Ectodermal cell (in vitro differentiated cells): ENCODE measurements around the gene KLK11.

ENCODE experiments used
- H3K27ac ChIP-seq: 2 replicates; pipeline ENCODE4 v1.7.0; 2013; ENCODE audit warnings: mild to moderate bottlenecking, low read depth, low read length; ENCODE audit not compliant: insufficient read depth, poor library complexity, severe bottlenecking
- H3K27me3 ChIP-seq: 2 replicates; pipeline ENCODE4 v1.7.0; 2013; ENCODE audit warnings: mild to moderate bottlenecking, low read length; ENCODE audit not compliant: insufficient read depth, control insufficient read depth, poor library complexity, severe bottlenecking
- H3K36me3 ChIP-seq: one replicate; pipeline ENCODE4 v1.7.0; 2013; ENCODE audit warnings: low read length; ENCODE audit not compliant: control insufficient read depth, insufficient read depth
- H3K4me1 ChIP-seq: one replicate; pipeline ENCODE4 v1.7.0; 2013; ENCODE audit warnings: low read length; ENCODE audit not compliant: control insufficient read depth, insufficient read depth
- H3K4me3 ChIP-seq: 2 replicates; pipeline ENCODE4 v1.7.0; 2013; ENCODE audit warnings: low read depth, low read length, control low read depth; ENCODE audit not compliant: insufficient read depth
- H3K9me3 ChIP-seq: 2 replicates; pipeline ENCODE4 v1.7.0; 2013; ENCODE audit warnings: mild to moderate bottlenecking, low read length, moderate library complexity; ENCODE audit not compliant: control insufficient read depth
- WGBS, 2 experiments: methylation state at CpG; one replicate each; pipeline ENCODE4 v1.1.7; 2013; ENCODE audit warnings: missing lambda C conversion rate in 2 of 2; 5-methylcytosine and 5-hydroxymethylcytosine counted together

KLK11 gene

DNA sequence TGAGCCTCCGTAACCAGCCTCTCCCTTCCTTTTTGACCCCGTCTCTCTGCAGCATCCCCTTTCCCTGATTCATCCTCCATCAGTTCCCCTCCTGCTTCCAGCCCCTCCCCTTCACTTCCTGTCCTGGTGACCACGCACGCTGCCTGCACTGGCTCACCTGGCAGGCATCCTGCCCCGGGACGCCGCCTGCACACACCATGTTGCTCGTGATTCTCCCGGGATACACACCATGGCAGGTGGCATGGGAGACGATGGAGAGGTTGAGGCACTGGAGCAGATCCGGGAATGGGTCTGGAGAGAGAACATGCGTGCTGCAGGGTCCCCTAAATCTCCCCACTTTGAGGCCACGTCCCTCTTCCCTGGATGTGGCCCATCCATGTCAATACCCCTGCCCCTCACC, 4.2 kb upstream of the KLK11 start:
- Histone ChIP-seq H3K4me1 (peaks cover 21% of the 10 kb centered on the region), H3K27me3 (no peaks in the 10 kb centered on the region), H3K4me3 (no peak overlapping the region), H3K27ac (no peak overlapping the region), H3K9me3 (no peaks in the 10 kb centered on the region), H3K36me3 (no peaks in the 10 kb centered on the region)
- WGBS, 2 experiments: 90 to 92% methylated on average over 13 of the region's 13 CpGs

GRCh38 chr19:51029718-51030117, 3.3 kb upstream of the KLK11 start:
- WGBS, 2 experiments: 93% methylated on average over 2 of the region's 2 CpGs
- Histone ChIP-seq H3K4me3 (no peak overlapping the region), H3K4me1 (peaks cover 25% of the 10 kb centered on the region), H3K36me3 (no peaks in the 10 kb centered on the region), H3K27ac (no peak overlapping the region), H3K27me3 (no peaks in the 10 kb centered on the region), H3K9me3 (no peaks in the 10 kb centered on the region)

DNA sequence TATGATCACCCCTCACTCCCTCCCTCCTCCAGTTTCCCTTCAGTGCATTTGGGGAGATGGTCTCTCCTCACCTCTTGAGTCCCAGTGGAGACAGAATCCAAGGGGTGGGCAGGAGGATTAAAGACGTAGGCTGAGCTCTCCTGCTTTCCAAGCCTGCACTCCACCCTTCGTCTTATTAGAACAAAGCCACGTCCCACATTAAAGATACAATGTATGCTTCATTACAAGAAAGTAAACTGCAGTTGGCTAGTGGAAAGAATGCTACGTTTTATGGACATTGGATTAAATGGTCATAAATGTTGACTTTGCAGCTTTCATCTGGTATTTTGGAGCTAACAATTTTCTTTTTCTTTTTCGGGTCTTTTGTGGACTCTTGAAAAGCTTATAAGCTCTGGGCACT, 1.5 kb upstream of the KLK11 start:
- H3K9me3 ChIP-seq: no peaks in the 10 kb centered on the region
- H3K27me3 ChIP-seq: no peaks in the 10 kb centered on the region
- WGBS, 2 experiments: 78 to 81% methylated on average over 4 to 5 of the region's 5 CpGs
- no peak overlapping the region for H3K4me3 ChIP-seq
- H3K27ac ChIP-seq: no peak overlapping the region
- H3K4me1 ChIP-seq: peaks cover 25% of the 10 kb centered on the region
- no peaks in the 10 kb centered on the region for H3K36me3 ChIP-seq

GRCh38 chr19:51027126-51027806, 850 bp upstream of the KLK11 start:
- 77 to 84% methylated on average over 14 of the region's 14 CpGs for WGBS, 2 experiments
- peaks cover 25% of the 10 kb centered on the region for H3K4me1 ChIP-seq
- H3K36me3 ChIP-seq: no peaks in the 10 kb centered on the region
- H3K9me3 ChIP-seq: no peaks in the 10 kb centered on the region
- no peak overlapping the region for H3K27ac ChIP-seq
- H3K27me3 ChIP-seq: no peaks in the 10 kb centered on the region
- H3K4me3 ChIP-seq: no peak overlapping the region

- H3K36me3 ChIP-seq: no peaks in the 10 kb centered on the region
- WGBS, 2 experiments: 84 to 87% methylated on average over 18 of the region's 18 CpGs
- H3K4me1 ChIP-seq: peaks cover 25% of the 10 kb centered on the region
- H3K27ac ChIP-seq: no peak overlapping the region
- H3K27me3 ChIP-seq: no peaks in the 10 kb centered on the region
- H3K9me3 ChIP-seq: no peaks in the 10 kb centered on the region
- H3K4me3 ChIP-seq: no peak overlapping the region
These were observed 435 bp downstream of the KLK11 start for GRCh38 chr19:51025809-51026553.

DNA sequence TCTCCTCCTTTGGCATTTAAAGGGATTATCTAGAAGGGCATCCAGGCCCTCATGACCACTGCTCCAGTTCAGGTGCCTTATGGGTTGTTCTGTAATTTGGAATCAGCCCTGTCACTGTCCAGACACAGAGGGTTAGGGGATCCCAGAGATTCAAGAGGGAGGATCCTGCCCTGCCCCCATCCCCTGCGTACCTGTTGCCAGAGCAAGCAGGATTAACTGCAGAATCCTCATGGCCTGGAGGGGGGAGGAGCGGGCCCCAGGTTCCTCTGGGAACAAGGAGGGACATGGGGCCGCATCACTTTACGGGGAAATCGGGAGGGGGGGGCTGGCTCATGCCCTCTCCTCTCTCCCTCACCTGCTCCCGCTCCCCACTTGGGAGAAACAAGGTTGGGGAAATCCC, 1.0 kb downstream of the KLK11 start:
- no peaks in the 10 kb centered on the region for H3K36me3 ChIP-seq
- no peaks in the 10 kb centered on the region for H3K9me3 ChIP-seq
- no peak overlapping the region for H3K27ac ChIP-seq
- WGBS, 2 experiments: 85 to 87% methylated on average over 5 to 6 of the region's 6 CpGs
- peaks cover 6% of the 10 kb centered on the region for H3K27me3 ChIP-seq
- peaks cover 25% of the 10 kb centered on the region for H3K4me1 ChIP-seq
- no peak overlapping the region for H3K4me3 ChIP-seq

DNA sequence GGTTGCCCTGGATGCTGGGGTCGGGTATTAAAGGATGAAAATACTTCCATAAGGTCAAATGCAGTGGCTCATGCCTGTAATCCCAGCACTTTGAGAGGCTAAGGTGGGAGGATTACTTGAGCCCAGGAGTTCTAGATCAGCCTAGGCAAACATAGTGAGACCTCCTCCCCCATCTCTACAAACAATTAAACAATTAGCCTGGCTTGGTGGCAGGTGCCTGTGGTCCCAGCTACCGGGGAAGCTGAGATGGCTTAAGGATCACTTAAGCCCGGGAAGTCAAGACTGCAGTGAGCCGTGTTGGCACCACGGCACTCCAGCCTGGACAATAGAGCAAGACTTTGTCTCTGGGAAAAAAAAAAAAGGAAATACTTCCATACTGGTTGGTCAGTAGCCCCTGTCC, 1.5 kb downstream of the KLK11 start:
- 77 to 81% methylated on average over 5 of the region's 5 CpGs for WGBS, 2 experiments

DNA sequence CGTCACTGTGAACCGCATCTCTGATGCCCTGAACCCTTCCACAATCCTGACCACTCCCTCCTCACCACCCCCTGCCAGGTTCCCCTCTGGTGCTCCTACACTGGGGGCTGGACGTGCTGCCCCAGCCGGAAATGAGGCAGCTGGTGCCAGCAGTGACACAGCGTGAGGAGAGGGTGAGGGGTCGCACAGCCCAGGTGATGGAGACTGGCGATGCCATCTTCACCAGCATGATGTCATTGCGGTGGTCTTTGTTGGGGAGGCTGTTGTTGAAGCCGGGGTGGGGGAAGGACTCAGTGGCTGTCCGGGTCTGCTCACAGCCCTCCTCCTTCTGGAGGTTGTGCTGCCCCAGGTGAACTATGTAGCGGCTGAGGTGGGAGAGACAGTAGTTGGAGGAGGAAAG, 2.5 kb downstream of the KLK11 start:
- 89 to 91% methylated on average over 11 of the region's 11 CpGs for WGBS, 2 experiments

More for the DNA sequence above, 1.5 kb downstream of the KLK11 start:
- H3K9me3 ChIP-seq: no peaks in the 10 kb centered on the region
- no peaks in the 10 kb centered on the region for H3K36me3 ChIP-seq
- peaks cover 10% of the 10 kb centered on the region for H3K27me3 ChIP-seq
- no peak overlapping the region for H3K4me3 ChIP-seq
- H3K27ac ChIP-seq: no peak overlapping the region
- peaks cover 25% of the 10 kb centered on the region for H3K4me1 ChIP-seq

DNA sequence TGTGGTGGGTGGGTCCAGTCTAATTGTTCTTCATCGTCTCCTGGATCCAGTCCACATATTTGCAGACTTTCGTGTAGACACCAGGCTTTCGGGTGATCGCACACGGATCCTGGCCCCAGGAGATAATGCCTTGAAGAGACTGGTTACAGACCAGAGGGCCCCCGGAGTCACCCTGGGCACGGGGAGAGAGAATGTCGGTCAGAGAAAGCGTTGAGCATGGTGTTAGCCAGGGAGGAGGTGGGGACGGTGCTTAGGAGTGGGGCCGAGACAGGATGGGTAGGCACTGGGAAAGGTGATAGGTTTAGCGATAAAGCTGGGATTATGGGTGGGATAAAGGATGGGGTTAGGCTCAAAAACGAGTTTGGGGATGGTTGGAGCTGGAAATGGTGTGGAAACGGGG, 3.9 kb downstream of the KLK11 start:
- Histone ChIP-seq H3K27ac (no peak overlapping the region), H3K36me3 (no peaks in the 10 kb centered on the region), H3K4me1 (peaks cover 27% of the 10 kb centered on the region), H3K4me3 (no peak overlapping the region), H3K9me3 (no peaks in the 10 kb centered on the region), H3K27me3 (peaks cover 34% of the 10 kb centered on the region)
- 76 to 81% methylated on average over 14 of the region's 14 CpGs for WGBS, 2 experiments

More for the DNA sequence above, 2.5 kb downstream of the KLK11 start:
- peaks cover 30% of the 10 kb centered on the region for H3K4me1 ChIP-seq
- H3K36me3 ChIP-seq: no peaks in the 10 kb centered on the region
- peaks cover 20% of the 10 kb centered on the region for H3K27me3 ChIP-seq
- H3K9me3 ChIP-seq: no peaks in the 10 kb centered on the region
- no peak overlapping the region for H3K4me3 ChIP-seq
- no peak overlapping the region for H3K27ac ChIP-seq

GRCh38 chr19:51020988-51021651, 5.3 kb downstream of the KLK11 start:
- H3K27ac ChIP-seq: no peak overlapping the region
- H3K27me3 ChIP-seq: peaks cover 48% of the 10 kb centered on the region
- no peak overlapping the region for H3K4me3 ChIP-seq
- no peaks in the 10 kb centered on the region for H3K36me3 ChIP-seq
- H3K4me1 ChIP-seq: peaks cover 19% of the 10 kb centered on the region
- WGBS, 2 experiments: 50 to 55% methylated on average over 7 of the region's 7 CpGs
- H3K9me3 ChIP-seq: no peaks in the 10 kb centered on the region
